Skin of body (tissue), 2 donors: ENCODE results near the gene GAS7. TPM values are rescaled to one million over a fixed set of nuclear protein-coding genes. Genes with fewer than 3 reads are reported as not detected.

ENCODE experiments used
- DNase-seq: peaks from one replicate; lab custom pipeline; 2025; lab: John Stamatoyannopoulos, UW
- total RNA-seq: library from RNA; depleted of rRNA; stranded (reverse); fragments of >200 nt; gene quantifications from one replicate; pipeline ENCODE4 v1.2.3, GENCODE V29; 2014

Gene GAS7
- total RNA-seq, 1 donor from 2014 or later = 60.8 TPM

DNA sequence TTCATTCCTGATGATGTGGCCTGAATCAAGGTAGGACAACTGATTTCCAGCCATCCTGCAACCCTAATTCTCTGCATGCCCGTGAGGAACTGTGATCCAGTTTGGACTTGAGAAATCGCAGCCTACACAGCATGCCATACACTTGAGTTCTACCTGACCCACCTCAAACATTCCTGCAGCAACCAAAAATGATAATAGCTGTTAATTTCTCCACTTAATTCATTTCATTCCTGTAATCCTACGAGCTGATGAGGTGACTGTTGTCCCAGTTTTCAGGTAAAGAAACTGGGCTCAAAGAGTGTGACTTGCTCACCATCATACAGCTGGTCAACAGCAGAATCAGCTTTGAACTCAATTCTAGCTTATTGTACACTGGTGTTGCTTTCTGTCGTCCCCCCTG is 2.2 kb upstream of the GAS7 start:
- DNase-seq = no peak

DNA sequence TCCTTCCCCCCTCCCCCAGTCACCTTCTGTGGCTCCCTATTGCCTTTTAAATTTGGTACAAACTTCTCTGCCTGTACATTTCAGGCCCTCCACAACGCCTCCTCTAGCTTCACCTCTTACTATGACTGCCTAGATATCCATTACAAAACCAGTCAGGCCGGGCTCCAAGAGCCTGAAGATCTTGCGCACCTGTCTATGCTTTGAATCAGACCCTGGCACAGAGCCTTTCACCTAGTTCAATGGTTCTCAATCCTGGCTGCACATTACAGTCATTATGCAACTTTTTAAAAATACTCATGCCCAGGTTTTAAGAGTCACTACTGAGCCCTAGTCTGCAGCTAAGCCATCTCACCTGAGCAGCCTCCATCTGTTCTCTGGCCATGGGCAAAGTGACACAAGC is 1.6 kb upstream of the GAS7 start:
- no peak for DNase-seq

DNA sequence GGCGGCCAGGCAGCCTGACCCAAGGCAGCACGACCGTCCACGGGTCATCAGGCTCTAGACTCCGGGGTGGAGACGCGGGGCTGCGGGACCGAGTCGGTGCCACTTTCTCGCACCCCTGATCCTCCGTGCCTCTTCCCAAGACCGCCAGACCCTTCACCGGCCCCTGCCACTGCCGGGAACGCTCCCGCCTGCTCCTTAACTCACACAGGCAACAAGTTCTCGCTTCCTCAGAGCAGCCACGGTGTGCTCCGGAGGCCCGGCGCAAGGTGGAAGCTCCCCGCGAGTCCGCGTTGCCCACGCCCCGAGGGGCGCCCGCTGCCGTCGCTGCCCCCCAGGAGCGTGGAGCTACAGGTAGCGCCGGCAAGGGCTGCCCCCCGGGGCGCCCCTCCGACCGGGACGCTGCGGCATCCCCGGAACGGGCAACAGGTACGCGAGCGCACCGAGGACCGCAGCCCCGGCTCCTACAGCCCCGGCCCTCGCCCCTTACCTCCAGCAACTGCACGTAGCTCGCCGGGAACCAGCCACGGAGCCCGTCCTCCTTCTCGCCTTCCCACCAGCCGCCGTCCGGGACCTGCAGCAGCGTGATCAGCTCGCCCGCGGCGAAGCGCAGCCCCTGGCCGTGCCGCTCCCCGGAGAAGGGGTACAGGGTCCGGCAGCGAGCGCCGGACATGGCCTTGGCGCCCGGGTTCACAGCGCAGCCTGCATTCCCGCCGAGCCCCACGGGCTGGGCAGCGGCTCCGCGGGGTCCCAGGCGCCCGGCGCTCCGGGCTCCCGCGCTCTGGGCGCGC is 491 bp downstream of the GAS7 start:
- no peak for DNase-seq

DNA sequence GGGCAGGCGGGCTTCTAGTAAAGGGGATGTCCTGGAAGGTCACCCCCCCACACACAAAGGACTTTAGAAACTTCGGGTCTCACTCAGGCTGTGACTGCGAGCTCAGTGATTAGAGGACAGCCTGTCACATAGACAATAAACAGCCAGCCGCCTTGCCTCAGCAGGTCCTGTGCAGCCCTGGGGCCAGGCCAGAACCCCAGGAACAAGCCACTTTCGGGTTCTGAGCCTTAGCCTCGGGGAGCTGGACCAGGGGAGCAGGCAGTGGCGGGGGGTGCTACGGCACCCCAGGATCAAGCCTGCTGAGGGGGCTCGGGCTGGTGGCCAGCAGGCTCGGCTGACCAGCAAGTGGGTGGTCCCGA is 1.1 kb downstream of the GAS7 start:
- DNase-seq = no peak

DNA sequence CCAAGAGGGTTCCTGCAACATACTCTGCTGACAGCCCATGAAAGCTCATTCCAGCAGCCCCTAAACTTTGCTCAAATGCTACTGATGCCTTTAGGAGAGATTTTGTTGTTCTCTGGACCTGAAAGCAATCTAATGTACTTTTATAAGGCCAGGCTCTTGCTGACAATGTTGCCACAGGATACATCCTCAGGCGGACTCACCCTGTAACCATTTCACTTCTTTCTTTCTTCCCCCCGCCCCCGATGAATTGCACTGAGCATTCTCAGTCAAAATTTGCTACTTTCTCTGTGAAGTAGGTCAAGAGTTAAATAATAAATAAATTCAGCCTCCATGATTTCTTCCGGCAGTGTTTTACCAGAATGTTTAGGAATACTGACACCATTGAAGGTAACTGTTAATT is 1.5 kb downstream of the GAS7 start:
- no peak for DNase-seq

DNA sequence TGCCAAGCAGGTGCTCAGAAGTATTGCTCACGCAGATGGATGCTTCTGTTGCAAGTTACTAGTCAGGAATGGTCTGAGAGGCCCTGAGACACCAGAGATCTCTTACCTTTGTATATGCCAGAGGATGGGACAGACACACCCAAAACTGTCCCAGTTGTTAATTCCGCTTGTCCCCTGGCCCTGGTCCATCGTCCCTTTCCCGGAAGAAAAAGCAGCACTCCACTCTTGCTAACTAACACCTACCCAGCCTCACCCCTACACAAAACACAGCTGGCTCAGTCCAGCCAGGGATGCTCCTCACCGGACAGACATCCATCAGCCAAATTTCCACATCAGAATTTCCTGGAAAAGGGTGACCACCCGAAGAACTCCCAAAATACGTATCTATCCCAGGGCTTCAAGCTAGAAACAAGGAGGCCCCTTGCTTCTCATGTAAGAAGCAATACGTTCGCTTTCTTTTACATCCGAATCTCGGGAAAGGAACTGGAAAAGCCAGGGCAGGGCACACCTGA is 2.0 kb downstream of the GAS7 start:
- DNase-seq = no peak

DNA sequence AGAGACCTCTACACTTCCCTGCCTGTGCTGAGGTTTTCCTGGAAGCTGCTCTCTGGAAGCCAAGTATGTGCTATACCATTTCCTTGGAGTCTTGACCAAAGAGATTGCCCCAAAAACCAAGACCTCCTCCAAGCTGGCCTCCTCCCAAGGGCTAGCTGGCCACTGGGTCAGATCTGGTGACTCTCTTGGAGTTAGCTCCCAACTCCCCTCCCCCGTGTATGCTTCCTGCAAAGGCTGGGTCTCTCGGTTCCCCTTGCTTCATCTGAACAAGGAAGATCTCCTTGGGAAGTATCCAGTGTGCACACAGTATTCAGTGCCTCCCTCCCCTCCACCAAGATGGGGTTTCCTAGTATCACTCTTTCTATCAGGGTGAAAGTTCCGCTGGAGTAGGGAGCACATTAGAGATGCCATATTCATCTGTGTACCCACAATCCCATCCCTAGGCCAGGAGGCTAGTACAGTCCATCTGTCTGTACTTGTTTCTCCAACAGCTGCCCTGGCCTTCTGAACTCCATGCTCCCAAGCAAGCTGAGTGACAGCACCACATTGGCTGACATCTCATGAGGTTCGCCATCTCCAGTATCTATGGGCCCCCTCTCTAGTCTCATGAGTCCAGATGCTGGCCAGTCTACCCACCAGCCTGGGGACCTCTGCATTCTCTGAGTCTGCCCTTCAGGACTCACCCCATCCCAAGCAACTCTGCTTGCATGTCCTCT is 3.2 kb downstream of the GAS7 start:
- DNase-seq = no peak

DNA sequence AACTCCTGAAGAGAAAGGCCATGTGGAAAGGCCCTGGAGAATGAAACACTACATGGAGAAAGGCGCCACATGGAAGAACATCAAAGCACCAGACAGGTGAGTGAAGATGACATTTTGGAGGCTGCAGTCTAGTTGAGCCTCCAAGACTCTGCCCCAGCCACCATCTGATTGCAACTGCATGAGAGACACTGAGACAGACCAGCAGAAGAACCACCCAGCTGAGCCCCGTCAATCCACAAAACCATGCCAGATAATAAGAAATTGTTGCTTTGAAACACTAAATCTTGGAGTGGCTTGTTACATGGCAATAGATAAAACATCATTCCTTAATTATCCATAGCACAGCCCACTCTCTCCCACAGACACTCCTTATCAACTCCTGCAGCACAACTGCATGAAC is 4.8 kb downstream of the GAS7 start:
- DNase-seq = no peak

DNA sequence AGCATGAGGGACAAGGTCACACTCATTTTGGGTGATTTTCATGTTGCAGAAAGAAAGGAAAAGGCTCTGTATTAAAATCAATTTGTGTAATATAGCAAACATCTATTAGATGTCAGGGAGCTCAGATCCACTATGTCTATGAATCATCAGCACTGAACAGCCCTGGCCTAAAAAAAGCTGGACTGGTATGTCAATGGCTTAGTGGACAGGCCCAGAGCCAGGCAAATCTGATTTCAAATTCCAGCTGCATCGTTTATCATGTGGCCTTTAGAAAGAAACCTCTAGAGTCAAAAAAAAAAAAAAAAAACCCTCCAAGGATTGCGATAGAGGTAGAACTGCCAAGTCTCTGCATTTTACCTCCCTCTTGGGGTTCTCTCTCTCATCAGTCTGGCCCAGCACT is 5.4 kb downstream of the GAS7 start:
- DNase-seq = no peak

DNA sequence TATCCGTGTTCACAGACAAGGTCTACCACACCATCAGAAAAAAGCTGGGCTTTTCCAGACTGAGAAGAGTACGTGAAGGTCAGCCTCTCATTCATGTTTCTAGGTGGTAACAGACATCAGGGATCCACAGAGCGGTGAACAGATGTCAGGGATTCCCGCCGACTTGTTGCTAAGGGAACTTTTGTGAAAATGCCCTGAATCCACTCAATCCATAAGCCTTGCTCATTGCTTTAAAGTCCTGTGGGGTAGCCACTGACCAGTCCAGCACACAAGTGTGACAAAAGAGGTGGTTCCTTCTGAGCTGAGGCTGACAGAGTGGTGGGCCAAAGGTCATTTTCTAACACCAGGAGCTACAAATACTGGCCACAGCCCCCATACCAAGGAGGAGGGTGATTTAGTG is 5.9 kb downstream of the GAS7 start:
- DNase-seq = no peak

DNA sequence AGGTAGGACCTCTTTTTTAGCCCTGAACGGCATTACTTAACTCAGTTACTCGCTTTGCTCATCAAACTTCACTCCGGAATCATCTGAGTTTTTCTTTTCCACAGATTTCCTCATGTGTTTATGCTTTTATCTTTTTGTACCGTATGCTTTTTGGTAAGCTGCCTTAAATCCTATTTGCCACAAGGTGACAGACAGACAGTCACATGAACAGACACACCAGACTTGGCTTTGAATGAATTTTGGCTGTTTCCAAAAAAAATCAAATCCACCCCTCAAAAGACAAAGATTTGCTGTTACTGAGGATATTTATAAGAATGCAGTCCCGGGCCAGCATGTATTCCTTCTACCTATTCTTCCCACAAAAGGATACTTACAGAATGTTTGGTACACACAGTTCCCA is 10.9 kb downstream of the GAS7 start:
- DNase-seq = no peak

DNA sequence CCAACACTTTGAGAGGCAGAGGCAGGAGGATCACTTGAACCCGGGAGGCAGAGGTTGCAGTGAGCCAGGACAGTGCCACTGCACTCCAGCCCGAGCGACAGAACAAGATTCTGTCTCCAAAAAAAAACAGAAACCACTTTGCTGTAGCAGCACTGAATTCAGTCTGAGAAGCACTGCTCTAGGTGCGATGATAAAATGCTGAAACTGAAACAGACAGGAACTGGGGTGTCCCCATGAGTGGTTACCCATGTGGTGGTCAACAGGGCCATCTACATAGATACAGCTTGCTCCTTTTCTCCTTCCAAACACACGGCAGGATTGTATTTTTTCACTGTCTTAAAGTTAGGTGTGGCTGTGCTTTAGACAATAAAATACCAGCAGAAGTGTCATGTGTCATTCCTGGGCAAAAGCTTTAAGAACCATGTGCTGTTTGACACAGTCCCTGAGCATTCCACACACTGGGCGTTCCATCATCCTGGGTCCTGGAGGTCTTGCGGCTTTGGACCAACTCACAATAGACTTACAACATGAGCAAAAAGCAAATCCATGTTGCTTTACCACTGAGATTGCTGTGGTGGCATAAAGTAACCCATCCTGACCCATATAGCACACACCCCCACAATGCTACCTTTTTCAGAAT is 11.5 kb downstream of the GAS7 start:
- DNase-seq = no peak

DNA sequence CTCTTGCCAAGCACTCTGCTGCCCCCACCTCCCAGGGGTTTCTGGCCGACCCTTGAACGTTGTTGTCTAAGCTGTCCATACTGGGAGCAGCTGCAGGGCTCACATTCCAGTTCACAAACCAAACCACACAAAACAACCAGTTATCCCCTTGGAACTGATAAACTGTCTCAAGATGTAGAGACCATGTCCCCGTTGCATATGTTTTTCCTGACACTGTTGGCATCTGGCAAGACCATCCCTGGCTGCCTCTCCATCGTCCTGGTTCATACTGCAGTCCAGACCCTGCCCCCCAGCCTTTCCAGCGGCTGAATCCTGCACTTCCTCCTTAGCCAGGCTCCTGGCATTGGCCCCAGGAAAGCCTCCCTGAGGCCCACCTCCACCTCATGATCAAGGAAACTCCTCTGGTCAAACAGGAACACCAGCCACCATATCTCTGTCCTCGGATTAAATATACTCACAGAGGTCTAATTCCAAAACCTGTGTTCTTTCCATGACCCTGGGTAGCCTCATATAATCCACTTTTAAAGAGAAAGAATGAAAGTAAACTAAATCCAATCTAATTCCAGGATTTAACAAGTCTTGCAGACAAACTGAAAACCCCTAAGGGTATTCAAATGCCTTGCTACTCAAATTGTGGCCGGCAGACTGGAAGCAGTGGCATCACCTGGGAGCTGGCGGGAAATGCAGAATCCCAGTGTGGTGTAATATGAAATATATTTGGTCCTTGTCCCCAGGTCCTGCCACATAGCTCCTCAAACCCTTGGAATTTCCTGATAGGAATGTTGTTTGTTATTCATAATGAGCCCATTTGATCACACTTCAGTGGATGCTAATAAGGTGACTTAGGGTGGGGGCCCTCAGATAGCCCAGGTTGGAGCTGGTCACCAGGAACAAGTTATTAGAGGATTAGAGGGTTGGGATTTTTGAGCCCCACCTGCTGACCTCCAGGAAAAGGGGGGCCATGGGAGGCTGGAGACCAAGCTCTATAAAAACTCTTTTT is 14.2 kb downstream of the GAS7 start:
- DNase-seq = no peak

DNA sequence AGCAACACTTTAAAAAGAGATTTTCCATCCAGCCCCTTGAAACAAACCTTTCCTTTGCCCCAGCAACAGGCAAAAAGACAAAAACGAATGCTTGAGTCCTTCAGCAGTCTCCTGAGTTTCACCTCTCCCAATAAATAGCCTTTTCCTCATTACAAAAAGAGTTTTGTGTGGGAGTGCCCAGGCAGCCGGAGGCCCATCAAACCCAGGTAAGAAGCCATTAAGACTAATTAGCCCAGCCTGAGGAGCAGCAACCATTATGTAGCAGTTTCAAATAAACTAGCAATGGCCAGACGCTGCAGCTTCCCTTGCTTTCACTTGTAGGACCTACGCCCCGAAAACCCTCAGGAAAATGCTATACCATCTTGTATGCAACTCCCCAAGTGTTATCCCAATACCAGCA is 15.6 kb downstream of the GAS7 start:
- no peak for DNase-seq

DNA sequence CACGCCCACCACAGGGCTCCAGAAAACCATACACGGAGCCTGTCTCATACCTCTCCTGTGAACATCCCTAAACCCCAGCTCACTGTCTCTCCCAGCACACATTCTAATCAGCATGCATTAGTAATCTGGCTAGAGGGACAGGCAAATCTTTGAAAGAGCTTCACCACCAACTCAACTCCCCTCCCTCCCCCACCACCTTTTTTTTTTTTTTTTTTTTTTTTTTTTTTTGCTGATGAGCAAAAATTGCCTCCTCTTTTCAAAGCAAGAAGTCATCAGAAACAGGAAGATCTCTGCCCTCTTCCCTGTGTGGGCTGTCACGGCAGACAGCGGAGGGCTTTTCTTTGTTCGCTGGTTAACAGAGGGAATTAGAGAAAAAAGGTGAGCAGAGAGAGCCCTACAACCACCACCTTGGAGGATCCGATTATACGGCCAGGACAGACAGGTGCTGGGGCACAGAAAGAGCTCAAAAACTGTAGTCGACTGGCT is 19.9 kb downstream of the GAS7 start:
- DNase-seq = no peak

DNA sequence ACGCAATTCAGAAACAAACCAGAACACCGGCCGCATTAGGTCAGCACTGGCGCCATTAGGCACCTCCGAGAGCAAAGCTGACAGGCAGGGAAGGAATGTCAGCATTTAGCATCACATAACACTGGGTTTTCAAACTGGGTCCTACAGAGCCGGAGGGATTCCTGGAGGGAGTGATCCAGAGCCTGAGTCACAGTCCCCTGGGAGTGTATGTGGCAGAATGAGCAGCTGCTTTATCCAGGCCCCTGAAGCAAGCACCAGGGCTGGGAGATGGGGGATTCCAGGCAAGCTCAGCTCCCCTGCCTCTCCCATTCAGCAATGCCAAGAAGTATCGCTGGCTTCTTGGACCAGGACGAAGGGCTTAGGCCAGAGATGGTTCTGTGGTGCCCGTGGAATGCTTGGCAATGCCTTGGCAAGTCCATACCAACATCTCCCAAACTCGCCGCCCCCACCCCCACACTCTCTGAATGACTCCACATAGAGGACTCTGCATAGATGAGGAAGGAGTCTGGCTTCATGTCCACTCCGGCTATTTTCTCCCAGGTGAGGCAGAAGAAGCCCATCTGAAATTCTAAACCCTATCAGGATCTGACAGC is 20.4 kb downstream of the GAS7 start:
- no peak for DNase-seq

DNA sequence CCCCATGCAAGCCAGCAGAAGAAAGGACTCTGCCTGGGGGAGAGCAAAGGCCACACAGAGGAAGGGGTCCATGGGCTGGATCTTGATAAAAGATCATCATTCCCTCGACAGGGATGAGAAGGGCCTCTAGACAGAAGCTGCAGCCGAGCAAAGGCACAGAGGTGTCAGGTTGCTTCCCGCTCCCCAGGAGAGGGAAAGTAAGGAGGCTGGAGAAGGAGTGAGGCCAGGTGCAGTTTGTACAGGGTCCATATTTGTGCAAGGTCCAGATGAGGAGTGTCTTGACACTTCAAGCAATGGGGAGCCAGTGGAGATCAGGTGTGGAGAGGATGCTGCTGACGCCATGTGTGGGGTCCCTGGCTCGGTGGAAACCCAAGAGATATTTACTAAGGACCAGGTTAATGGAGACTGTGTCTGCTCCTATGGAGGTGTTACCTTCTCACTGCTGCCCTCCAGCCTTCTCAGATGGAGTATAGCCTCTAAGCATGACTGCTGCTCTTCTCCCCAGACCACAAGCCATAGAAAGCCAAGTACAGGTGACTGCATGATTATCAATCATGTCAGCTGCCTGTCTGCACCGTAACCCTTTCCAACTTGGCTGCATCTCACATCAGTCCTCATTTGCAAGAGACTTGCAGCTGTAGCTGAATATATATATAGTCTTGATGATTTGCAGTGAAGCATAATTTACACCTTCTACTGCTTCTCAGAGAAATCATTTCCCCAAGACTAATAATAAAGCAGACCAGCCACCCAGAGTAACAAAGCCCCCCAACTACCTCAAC is 21.1 kb downstream of the GAS7 start:
- DNase-seq = no peak

DNA sequence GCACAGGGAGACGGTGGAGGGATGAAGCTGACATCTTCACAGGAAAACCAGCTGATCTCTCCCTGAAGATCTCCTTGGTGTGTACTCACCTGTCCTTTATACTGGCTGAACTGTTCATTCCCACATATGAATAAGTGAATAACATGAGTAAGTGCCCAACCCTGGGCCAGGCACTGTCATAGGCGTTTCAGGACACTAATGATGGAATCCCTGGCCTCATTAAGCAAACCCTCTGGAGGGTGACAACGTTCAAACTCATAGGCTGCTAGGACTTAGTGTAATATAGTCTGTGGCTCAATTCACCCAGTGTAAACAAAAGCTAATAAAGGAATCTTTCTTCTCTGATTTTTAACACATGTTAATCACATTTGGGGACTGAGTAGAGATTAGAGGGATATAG is 24.5 kb downstream of the GAS7 start:
- DNase-seq = no peak

DNA sequence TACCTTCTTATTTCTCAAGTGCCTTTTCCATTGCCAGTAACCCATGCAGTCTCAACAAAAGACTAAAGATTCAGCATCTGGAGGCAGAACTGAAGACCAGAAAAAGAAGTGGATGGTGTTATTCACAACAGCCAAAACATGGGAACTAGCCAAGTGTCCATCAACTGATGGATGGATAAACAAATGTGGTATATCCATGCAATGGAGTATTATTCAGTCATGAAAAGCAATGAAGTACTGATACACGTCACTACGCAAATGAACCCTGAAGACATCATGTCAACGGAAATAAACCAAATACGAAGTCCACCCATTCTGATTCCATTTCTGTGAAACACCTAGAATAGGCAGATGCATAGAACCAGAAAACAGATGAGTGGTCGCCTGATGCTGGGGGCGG is 25.6 kb downstream of the GAS7 start:
- no peak for DNase-seq

DNA sequence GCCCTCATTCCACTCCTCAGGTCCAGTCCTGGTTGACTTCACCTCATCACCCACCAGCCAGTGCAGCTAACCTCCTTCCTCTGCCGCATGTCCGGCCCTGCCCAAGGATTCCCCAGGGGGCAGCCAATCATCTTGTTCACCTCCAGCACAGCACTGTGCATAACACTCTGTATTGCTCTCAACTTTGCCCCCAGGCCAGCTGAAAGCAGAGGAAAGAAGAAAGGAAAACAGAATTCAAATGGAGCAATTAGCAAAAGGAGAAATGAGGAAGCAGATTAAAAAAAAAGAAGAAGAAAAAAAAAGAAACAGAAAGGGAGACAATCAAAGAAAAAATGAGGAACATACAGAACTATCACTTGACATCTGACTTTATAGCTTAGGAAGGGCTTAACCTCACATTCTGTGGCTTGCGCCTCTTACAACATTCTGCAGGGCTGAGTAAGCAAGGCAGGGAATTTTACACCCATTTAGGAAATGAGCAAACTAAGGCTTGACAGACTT is 26.1 kb downstream of the GAS7 start:
- no peak for DNase-seq
